Fibroblast of peridontal ligament (primary cell): ENCODE results near the gene GNL3.

Experiments used
- DNase-seq: peaks from one replicate; pipeline ENCODE4 v3.0.0-alpha.2; 2010; ENCODE audit errors: extremely low read depth

Gene GNL3

DNA sequence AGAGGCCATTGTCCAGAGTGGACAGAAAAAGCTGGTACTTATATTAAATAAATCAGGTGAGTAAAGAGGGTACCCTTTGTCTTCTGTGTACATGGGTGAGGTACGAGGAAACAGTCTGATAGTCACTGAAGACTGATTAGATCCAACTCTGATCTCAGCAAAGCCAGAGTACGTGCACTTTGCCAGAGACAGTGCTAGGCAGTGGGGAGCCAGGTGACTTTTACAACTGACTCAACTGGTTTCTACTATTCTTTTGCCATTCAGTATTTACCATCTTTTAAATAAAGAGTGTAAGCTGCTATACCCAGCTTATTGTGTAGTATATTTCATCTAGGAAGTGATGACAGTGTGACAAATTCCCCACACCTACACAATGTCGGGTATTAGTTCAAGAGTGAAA, 3.3 kb downstream of the GNL3 start:
- no peak for DNase-seq

DNA sequence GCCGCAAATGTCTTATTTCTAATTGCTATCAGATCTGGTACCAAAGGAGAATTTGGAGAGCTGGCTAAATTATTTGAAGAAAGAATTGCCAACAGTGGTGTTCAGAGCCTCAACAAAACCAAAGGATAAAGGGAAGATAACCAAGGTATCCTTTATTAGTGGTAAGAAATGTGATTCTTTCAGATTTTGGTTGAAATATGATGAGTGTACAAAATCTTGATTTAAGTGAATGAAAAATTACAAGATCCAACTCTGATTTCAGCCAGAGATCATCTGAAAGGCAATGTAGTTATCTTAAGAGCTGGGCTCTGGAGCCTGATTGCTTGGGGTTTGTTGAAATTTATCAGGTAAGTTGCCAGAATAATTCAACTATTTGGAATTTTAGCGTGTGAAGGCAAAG, 4.7 kb downstream of the GNL3 start:
- DNase-seq, result no peak

DNA sequence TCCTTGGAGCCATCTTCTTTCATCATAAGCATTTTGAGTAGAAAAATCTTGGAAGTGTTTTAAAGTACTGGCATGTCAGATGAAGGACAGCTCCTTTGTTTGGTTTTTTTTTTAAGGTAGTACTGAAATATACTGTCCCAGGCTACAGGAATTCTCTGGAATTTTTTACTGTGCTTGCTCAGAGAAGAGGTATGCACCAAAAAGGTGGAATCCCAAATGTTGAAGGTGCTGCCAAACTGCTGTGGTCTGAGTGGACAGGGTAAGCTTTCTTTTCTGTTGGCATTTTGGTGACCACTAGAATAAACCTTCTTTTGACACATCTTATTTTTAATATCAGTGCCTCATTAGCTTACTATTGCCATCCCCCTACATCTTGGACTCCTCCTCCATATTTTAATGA, 7.2 kb downstream of the GNL3 start:
- DNase-seq, result no peak

GRCh38 chr3:52694528-52695189, 8.8 kb downstream of the GNL3 start:
- no peak for DNase-seq

- no peak for DNase-seq
Measured at GRCh38 chr3:52695798-52696671, 10.2 kb downstream of the GNL3 start.

GRCh38 chr3:52696830-52697631, 11.2 kb downstream of the GNL3 start:
- DNase-seq, result no peak

DNA sequence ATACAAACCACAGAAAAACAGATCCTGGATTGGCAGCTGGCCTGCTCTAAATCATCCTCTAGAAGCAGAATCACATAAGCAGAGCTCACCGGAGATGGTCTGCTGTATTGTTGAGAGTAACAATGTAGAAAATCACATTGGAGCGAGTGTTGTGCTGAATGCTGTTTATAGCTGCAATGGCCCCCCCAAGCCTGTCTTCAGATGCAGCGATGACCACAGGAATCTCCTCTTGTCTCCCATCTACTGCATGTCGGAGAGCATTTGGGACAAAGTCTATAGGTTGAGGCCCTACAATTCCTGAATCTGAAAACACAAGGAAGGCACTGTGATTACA, 11.8 kb downstream of the GNL3 start:
- peak; percentile 26 for DNase-seq

DNA sequence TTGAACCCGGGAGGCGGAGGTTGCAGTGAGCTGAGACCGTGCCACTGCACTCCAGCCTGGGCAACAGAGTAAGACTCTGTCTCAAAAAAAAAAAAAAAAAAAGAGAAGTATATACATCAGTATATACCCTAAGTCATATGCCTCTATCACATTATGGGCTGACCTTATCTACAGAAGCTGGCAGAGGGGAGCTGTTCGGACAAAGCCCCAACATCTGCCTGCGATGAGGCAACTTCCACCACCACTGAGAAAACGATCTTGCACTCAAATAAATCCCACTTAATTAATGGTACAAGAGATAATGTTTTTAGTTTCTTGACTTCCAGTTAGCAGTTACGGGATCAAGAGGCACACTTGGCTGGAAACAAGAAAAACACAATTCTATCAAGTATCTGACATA, 17.5 kb downstream of the GNL3 start:
- no peak for DNase-seq

DNA sequence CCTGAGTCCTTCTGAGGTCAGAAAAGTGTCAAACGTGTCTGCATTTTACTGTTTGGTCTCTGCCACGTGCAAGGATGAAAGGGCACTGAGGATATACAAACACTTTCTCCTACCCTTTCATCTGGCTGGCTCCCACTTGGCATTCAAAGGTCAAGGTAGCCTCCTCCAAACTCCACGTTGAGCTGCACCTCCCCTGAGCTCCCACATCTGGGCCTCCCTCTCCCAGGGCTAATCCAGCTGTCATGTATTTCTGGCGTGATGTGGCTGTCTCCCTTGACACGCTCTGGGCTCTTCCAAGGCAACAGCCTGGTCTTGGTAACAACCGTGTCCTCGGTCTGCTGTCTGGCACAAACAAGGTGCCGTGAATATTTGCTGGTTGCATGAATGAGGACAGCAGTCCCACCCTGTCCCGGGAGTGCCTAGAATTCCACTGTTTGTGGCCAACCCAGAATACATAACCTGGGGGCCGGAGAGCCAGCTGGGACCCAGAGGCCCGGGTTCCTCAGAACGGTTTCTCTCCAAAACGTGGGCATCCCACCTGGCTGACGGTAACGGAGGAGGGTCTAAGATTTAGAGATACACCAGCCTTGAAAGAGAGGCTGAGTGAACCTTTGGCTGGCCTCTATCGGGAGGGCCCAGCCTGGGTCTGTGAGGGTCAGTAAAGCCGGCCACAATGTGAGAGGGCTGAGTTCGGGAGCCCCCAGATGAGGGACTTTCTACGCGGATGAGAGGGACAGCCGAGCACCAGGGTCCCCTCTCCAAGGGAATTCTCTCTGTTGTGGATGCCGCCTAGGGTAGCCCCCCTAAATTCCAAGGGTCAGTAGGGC, 19.0 kb downstream of the GNL3 start:
- peak; percentile 37 for DNase-seq

- no peak for DNase-seq
Measured at GRCh38 chr3:52705438-52705687, 19.5 kb downstream of the GNL3 start.

- DNase-seq, result peak; percentile 74
Measured at GRCh38 chr3:52705688-52706686, 20.2 kb downstream of the GNL3 start, which contains the start of the genes GLT8D1 and SPCS1. GLT8D1 (minus strand) TSS chr3:52705791; CDS start chr3:52700460, 5,331 bp downstream. SPCS1 (plus strand) TSS chr3:52706106; CDS start chr3:52706247, 141 bp downstream.

- no peak for DNase-seq
Measured at GRCh38 chr3:52707585-52707984, 21.8 kb downstream of the GNL3 start.

GRCh38 chr3:52710512-52710911, 24.7 kb downstream of the GNL3 start:
- no peak for DNase-seq

DNA sequence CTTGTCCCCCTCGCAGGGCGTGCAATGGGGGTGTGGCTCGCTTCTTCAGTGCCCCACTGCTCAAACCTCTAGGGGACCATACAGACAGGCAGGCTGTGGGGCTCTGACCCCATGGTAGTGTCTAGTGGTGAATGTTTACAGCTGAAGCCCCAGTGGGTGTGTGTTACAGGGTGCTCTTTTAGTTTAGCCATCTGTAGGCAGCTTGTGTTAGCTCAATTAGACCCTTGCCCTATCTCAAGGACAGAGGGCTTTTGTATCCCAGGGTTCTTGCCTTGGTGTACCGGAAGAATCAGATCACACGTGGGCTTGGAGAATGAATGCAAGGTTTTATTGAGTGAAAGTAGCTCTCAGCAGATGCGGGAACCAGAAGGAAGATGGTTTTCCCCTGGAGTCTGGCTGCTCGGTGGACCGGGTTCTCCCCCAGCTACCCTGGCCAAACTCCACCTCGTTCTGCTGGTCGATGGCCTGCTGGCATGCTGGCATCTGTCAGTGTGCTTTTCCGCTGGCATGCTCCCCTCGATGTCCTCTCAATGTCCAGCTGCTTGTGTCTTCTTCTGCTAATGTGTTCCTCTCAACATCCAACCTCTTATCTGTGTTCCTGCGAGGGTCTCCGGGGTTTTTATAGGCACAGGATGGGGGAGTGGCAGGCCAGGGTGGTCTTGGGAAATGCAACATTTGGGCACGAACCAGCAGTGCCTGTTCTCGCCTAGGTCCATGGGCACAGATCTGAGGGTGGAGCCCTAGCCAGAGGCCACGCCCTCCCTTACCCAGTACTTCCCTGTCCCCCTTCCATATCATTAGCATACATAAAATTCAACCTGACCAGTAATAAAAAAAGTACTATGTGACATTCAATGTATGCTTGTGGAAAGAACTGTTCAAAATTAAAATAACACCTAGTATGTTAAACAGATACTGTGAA, 26.7 kb downstream of the GNL3 start:
- no peak for DNase-seq

DNA sequence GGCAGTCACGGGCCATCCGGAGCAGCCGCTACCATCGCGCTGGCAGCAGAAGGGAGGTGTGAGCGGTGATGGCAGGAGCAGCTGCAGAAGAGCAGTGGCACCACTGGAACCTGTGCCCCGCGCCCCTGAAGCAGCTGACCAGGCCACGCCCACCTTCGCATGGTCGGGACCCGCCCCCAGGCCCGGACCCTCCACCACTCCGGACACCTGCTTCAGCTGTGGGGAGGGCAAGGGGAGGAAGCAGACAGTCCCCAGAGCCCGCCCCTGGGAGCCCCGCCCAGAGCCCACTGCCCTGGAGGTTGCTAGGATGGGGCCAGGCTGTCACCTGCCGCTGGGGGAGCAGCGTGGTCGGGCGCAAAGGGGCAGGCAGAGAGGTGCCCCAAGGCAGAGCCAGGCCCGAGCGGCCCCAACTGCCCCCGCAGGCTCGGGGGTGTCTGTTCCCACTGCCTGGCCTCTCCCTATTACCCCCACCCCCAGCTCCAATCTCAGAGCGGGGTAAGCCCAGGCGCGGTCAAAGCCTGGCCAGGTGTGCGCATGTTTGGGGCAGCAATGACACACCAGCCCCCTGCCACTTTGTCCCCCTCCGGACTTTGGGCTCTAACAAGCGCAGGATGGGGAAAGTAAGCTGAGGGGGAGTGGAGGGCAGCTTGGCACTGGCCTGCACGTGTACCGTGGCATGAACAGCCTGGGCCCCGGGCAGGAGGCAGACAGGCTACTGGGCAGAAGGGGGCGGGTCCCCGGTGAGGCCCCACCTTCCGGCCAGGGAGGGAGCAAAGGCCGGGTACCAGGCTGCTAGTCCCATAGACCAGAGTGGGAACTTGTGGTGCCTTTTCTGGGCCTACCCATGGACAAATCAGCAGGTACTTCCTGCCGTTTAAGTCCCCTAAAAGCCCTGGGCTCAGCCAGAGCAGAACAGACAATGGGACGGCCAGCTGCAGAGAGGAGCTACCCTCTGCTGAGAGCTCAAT, 28.8 kb downstream of the GNL3 start:
- no peak for DNase-seq

DNA sequence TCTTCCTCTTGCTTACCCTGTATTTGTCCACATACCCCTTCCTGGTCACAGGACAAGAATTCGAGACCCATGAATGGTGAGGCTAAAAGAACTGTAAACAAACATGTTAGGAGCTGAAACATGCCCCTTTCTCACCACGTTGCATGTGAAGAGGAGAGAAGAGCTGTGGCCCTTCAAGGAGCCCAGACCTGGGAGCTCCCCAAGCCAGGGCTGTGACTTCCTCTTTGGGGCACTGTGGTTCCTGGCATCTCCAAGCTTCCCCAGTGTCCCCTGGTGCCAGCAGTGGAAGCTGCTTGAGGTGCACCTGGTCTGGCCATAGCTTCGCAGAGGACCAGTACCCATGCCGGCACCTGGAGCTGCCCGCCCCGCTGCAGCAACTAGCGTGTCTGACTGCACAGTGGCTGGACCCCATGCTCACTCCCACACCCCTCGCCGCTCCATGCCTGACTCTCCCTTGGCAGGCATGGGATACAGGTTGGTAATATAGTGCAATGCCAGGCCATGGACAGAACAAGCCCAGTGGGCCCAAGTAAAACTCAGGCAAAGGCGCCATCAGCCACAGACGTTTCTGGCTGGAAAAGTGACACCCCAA, 30.0 kb downstream of the GNL3 start:
- DNase-seq, result no peak

DNA sequence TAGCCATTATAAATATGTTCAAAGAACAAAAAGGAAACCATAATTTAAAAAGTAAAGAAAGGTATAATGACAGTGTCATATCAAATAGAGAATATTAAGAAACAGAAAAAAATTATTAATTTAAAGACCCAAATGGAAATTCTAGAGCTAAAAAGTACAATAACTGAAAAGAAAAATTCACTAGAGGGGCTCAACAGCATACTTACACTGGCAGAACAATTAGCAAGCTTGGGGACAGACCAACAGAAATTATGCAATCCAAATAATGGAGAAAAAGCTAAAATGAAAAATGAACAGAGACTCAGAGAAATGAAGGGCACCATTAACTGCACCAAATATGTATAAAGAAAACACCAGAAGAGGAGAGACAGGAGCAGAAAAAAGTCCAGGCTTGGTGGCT, 33.8 kb downstream of the GNL3 start:
- no peak for DNase-seq
